Loucy (cell line): ENCODE results near the gene RTCA.

Source experiments
- EZH2phosphoT487 ChIP-seq: fragments of 200-600 bp; IDR thresholded peaks from 2 replicates; pipeline ENCODE4 v1.6.1; 2018; ENCODE audit warnings: antibody characterized with exemption, mild to moderate bottlenecking, moderate library complexity, borderline replicate concordance
- TF ChIP-seq, protein P1 (sequence below): fragments of 200-600 bp; sonication (generic); conservative IDR thresholded peaks from 2 replicates; pipeline ENCODE4 v1.5.1; 2014; ENCODE audit warnings: mild to moderate bottlenecking, antibody characterized with exemption, low read length

DNA sequence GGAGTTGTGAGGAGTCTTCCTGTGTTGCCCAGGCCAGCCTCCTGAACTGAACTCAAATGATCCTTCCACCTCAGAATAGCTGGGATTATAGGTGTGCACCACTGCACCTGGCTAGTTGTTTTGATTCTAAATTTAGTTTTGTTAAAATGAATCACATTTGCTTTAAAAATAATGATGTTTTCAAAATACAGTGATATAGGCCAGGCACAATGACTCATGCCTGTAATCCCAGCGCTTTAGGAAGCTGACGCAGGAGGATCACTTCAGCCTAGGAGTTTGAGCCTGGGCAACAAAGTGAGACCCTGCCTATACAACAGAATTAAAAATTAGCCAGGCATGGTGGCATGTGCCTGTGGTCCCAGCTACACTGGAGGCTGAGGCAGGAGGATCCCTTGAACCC, 24.3 kb downstream of the RTCA start:
- TF ChIP-seq, protein P1, sequence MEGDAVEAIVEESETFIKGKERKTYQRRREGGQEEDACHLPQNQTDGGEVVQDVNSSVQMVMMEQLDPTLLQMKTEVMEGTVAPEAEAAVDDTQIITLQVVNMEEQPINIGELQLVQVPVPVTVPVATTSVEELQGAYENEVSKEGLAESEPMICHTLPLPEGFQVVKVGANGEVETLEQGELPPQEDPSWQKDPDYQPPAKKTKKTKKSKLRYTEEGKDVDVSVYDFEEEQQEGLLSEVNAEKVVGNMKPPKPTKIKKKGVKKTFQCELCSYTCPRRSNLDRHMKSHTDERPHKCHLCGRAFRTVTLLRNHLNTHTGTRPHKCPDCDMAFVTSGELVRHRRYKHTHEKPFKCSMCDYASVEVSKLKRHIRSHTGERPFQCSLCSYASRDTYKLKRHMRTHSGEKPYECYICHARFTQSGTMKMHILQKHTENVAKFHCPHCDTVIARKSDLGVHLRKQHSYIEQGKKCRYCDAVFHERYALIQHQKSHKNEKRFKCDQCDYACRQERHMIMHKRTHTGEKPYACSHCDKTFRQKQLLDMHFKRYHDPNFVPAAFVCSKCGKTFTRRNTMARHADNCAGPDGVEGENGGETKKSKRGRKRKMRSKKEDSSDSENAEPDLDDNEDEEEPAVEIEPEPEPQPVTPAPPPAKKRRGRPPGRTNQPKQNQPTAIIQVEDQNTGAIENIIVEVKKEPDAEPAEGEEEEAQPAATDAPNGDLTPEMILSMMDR = no peak
- TF ChIP-seq EZH2phosphoT487 = no peak
